Osteocyte (in vitro differentiated cells): Measurements from ENCODE around the gene MTHFD1L. TPM values are rescaled to one million over a fixed set of nuclear protein-coding genes. Genes with fewer than 3 reads are reported as not detected.
A peak's percentile ranks its signal among the peaks of the same experiment; 100 is the strongest.

Experiments
- DNase-seq: peaks from one replicate; pipeline ENCODE4 v3.0.0; 2021; ENCODE audit warnings: mixed read lengths; ENCODE audit not compliant: unreplicated experiment; ENCODE audit errors: extremely low spot score
- H3K27ac Mint-ChIP-seq: one replicate; pipeline ENCODE4 v1.8.0; 2021; ENCODE audit warnings: mild to moderate bottlenecking, mixed read lengths; ENCODE audit not compliant: unreplicated experiment
- H3K27me3 Mint-ChIP-seq: one replicate; pipeline ENCODE4 v1.8.0; 2021; ENCODE audit warnings: mixed read lengths; ENCODE audit not compliant: unreplicated experiment
- H3K36me3 Mint-ChIP-seq: one replicate; pipeline ENCODE4 v1.8.0; 2021; ENCODE audit warnings: mixed read lengths; ENCODE audit not compliant: unreplicated experiment
- H3K4me1 Mint-ChIP-seq: one replicate; pipeline ENCODE4 v1.8.0; 2021; ENCODE audit warnings: mixed read lengths; ENCODE audit not compliant: unreplicated experiment
- H3K4me3 Mint-ChIP-seq: one replicate; pipeline ENCODE4 v1.8.0; 2021; ENCODE audit warnings: mild to moderate bottlenecking, moderate library complexity, mixed read lengths; ENCODE audit not compliant: unreplicated experiment
- H3K9me3 Mint-ChIP-seq: one replicate; pipeline ENCODE4 v1.8.0; 2021; ENCODE audit warnings: mixed read lengths; ENCODE audit not compliant: unreplicated experiment
- total RNA-seq: library from RNA; stranded (reverse); gene quantifications from 2 replicates; pipeline ENCODE4 v1.2.1, GENCODE V29; 2021
- TF ChIP-seq, protein P1 (sequence below): fragments of 200-600 bp; sonication (generic); IDR thresholded peaks from 2 replicates; pipeline ENCODE4 v1.5.0; 2021; ENCODE audit warnings: antibody characterized with exemption, mild to moderate bottlenecking, moderate library complexity

Gene MTHFD1L
- total RNA-seq, 1 donor from 2014 or later, result 63.2 TPM

DNA sequence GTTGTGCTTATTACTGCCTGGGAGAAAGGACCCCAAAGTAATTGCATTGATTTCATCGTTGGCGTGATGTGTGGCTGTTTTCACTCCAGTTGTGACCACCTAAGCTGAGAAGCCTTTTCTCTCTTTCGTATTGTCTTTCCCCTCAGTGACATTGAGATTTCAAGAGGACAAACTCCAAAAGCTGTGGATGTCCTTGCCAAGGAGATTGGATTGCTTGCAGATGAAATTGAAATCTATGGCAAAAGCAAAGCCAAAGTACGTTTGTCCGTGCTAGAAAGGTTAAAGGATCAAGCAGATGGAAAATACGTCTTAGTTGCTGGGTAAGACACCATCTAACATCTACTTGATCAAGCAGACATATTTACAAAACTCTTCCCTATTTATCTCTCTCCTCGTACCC lies 60.5 kb downstream of the MTHFD1L start:
- TF ChIP-seq, protein P1, sequence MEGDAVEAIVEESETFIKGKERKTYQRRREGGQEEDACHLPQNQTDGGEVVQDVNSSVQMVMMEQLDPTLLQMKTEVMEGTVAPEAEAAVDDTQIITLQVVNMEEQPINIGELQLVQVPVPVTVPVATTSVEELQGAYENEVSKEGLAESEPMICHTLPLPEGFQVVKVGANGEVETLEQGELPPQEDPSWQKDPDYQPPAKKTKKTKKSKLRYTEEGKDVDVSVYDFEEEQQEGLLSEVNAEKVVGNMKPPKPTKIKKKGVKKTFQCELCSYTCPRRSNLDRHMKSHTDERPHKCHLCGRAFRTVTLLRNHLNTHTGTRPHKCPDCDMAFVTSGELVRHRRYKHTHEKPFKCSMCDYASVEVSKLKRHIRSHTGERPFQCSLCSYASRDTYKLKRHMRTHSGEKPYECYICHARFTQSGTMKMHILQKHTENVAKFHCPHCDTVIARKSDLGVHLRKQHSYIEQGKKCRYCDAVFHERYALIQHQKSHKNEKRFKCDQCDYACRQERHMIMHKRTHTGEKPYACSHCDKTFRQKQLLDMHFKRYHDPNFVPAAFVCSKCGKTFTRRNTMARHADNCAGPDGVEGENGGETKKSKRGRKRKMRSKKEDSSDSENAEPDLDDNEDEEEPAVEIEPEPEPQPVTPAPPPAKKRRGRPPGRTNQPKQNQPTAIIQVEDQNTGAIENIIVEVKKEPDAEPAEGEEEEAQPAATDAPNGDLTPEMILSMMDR, result no peak

DNA sequence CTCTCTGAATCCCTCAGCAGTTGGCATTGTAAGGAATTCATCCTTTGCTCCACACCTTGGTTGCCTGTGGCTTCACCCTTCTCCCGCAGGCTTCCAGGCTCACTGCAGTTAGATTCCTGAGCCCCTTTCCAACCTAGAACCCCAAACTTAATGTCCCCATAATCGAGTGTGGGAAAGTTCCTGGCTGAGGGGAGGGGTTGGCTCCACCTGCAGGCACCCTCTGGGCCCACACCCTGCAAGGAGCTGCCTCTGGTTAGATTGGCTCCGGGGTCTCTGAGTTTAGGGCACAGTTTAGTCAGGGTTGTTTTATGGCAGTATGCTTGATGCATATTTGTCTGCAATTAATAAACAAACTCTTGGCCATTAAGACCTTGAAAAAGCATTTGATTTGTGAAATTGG lies 63.4 kb downstream of the MTHFD1L start:
- Mint-ChIP-seq H3K9me3 (no peaks in the 10 kb centered on the region), H3K36me3 (peaks cover 24% of the 10 kb centered on the region), H3K27me3 (no peaks in the 10 kb centered on the region)

More for the DNA sequence above, 60.5 kb downstream of the MTHFD1L start:
- H3K9me3 Mint-ChIP-seq, result no peaks in the 10 kb centered on the region
- DNase-seq, result no peak
- H3K27ac Mint-ChIP-seq, result peak overlapping the region; percentile 96
- peaks cover 28% of the 10 kb centered on the region for H3K36me3 Mint-ChIP-seq
- H3K4me1 Mint-ChIP-seq, result peaks cover 64% of the 10 kb centered on the region
- no peak overlapping the region for H3K4me3 Mint-ChIP-seq
- no peaks in the 10 kb centered on the region for H3K27me3 Mint-ChIP-seq

DNA sequence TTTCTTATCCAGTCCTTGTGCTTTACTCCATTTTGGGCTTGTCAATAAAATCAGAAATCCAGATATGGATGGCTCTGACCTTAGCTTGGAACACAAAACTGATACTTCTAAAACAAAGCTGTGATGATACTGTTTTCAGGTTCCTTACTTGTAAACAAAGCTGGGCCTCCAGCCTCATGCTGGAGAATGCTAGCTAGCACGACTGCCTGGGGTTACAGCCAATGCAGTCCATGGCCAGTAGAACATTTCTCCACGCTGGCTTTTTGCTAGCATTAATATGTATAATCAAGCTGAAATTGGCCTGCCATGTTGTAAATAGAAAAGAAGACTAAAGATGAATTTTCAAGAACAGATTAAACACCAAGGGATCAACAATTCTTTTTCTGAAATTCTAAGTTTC lies 63.9 kb downstream of the MTHFD1L start:
- Mint-ChIP-seq H3K4me1 (peaks cover 83% of the 10 kb centered on the region), H3K27me3 (no peaks in the 10 kb centered on the region), H3K27ac (peak overlapping the region; percentile 84), H3K4me3 (no peak overlapping the region), H3K36me3 (peaks cover 29% of the 10 kb centered on the region), H3K9me3 (peaks cover 2% of the 10 kb centered on the region)
- TF ChIP-seq, protein P1, result no peak
- peak; percentile 6 for DNase-seq

More for the DNA sequence above, 63.4 kb downstream of the MTHFD1L start:
- Mint-ChIP-seq H3K4me3 (no peak overlapping the region), H3K27ac (peak overlapping the region; percentile 96), H3K4me1 (peaks cover 83% of the 10 kb centered on the region)
- TF ChIP-seq, protein P1, result peak; percentile 25
- peak; percentile 54 for DNase-seq

DNA sequence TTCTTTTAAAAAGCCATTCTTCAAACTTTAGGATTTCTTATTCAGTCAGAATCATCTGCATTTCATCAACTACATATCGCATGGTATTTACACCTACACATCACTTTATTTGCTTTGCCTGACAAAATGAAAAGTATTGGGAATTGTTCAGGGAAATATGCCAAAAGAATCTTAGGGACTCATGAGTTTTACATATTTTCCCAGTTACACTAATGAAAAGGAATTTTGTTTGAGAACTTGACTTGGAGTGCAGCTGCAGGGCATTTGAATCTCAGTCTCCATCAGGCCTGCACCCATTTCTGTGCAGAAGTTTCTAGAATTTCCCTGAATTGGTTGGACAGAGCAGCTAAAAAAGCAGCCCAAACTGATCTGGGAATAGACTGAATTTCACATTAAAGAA lies 65.3 kb downstream of the MTHFD1L start:
- Mint-ChIP-seq H3K36me3 (peaks cover 31% of the 10 kb centered on the region), H3K4me1 (peaks cover 69% of the 10 kb centered on the region), H3K27me3 (no peaks in the 10 kb centered on the region), H3K9me3 (peaks cover 4% of the 10 kb centered on the region), H3K27ac (peak overlapping the region; percentile 84), H3K4me3 (no peak overlapping the region)
- TF ChIP-seq, protein P1, result no peak
- DNase-seq, result no peak

DNA sequence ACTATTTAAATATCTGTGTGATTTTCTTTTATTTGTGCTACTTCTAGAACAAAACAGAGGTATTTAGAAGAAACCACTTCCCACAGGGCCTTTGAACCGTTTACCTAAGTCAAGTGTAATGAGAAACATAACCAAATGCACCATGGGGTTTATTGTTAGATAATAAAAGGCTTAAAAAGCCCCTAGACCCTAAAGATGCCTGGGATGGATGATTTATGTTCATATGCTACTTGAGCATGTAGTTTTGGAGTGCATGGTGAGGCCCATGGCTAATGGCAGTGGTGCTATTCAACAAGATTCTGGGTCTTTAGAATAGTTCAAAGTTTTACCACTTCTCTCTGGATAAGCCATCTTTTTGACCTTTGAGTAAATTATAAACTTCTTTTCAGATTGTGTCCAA lies 65.9 kb downstream of the MTHFD1L start:
- TF ChIP-seq, protein P1, result no peak
- Mint-ChIP-seq H3K27me3 (no peaks in the 10 kb centered on the region), H3K4me1 (peaks cover 63% of the 10 kb centered on the region), H3K4me3 (no peak overlapping the region), H3K27ac (peak overlapping the region; percentile 84), H3K9me3 (peaks cover 4% of the 10 kb centered on the region), H3K36me3 (peaks cover 29% of the 10 kb centered on the region)
- no peak for DNase-seq
